ENCODE results near the gene FBLN5. TPM values are rescaled to one million over a fixed set of nuclear protein-coding genes. Genes with fewer than 3 reads are reported as not detected.

FBLN5 gene
- total RNA-seq, 1 experiment from 2014 or later = 1.0 TPM

DNA sequence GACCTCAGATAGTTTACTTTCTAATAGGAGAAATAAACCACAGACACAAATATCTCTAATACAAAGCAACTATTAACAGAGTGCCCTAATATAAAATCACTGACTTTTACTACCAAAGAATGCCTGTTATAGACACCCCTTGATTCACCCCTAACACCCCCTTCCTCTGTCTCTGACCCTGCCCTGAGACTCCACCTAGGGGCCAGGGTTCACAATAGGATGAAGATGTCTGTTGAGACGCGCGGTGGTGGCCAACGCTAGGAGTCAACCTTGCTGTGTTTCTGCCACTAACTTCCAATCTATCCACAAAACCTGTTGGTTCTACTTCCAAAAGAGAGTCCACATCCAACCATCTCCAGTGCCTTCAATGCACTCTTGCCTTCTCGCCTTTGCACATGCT is 69.2 kb downstream of the FBLN5 start:
- Histone ChIP-seq H3K23ac (ENCODE audit: insufficient read length, low read depth, low read length) (no peak overlapping the region), H2BK20ac (ENCODE audit: low read depth, low read length, poor library complexity, severe bottlenecking) (no peak overlapping the region), H3K4me1 (ENCODE audit: insufficient read depth, low read length) (no peaks in the 10 kb centered on the region), H4K20me1 (ENCODE audit: control insufficient read depth, insufficient read depth, insufficient read length) (no peaks in the 10 kb centered on the region), H4K5ac (ENCODE audit: insufficient read length, low read depth, low read length) (no peak overlapping the region), H3K23me2 (ENCODE audit: insufficient read length, low read depth, low read length, poor library complexity, severe bottlenecking) (no peaks in the 10 kb centered on the region), H3T11ph (ENCODE audit: low read length) (no peak overlapping the region), H3K9me3 (ENCODE audit: control insufficient read depth, low read depth, low read length) (no peaks in the 10 kb centered on the region), H4K91ac (ENCODE audit: insufficient read length, low read depth, low read length) (no peak overlapping the region), H3K18ac (ENCODE audit: insufficient read length, low read depth, low read length) (no peak overlapping the region), H3K27ac (ENCODE audit: insufficient read length, low read depth, low read length) (no peak overlapping the region), H3K4me2 (ENCODE audit: insufficient read depth, insufficient read length, low read length) (no peak overlapping the region), H4K8ac (replicated peaks; ENCODE audit: insufficient read length, low read depth, low read length) (no peak overlapping the region), H3K4ac (ENCODE audit: low read depth, low read length) (no peak overlapping the region), H2AFZ (ENCODE audit: low read length) (no peak overlapping the region), H3K27me3 (ENCODE audit: insufficient read depth, low read length) (no peaks in the 10 kb centered on the region), H3K56ac (ENCODE audit: insufficient read length, low read depth, low read length) (no peak overlapping the region), H3K9ac (ENCODE audit: extremely low read depth, insufficient read length, low read length) (no peak overlapping the region), H2BK120ac (ENCODE audit: low read depth, low read length, poor library complexity, severe bottlenecking) (no peak overlapping the region), H2BK5ac (ENCODE audit: insufficient read length, low read length) (no peak overlapping the region), H3K79me1 (ENCODE audit: insufficient read depth, low read depth, low read length, poor library complexity, severe bottlenecking) (no peaks in the 10 kb centered on the region), H2BK15ac (ENCODE audit: low read depth, low read length) (no peak overlapping the region), H3K14ac (ENCODE audit: insufficient read depth, low read length) (no peak overlapping the region), H2BK12ac (ENCODE audit: insufficient read length, low read depth, low read length) (no peak overlapping the region), H2AK5ac (ENCODE audit: insufficient read length, low read length) (no peak overlapping the region), H3K79me2 (ENCODE audit: insufficient read depth, low read length) (no peaks in the 10 kb centered on the region)
- Mint-ChIP-seq H3K4me3 (no peak overlapping the region), H3K36me3 (ENCODE audit: insufficient read depth in 1 of 3, low read depth in 3 of 3) (no peaks in the 10 kb centered on the region), H3K27me3 (ENCODE audit: low read depth) (no peaks in the 10 kb centered on the region), H3K4me1 (no peaks in the 10 kb centered on the region), H3K27ac (no peak overlapping the region), H3K9me3 (no peaks in the 10 kb centered on the region)
- TF ChIP-seq, protein P1, sequence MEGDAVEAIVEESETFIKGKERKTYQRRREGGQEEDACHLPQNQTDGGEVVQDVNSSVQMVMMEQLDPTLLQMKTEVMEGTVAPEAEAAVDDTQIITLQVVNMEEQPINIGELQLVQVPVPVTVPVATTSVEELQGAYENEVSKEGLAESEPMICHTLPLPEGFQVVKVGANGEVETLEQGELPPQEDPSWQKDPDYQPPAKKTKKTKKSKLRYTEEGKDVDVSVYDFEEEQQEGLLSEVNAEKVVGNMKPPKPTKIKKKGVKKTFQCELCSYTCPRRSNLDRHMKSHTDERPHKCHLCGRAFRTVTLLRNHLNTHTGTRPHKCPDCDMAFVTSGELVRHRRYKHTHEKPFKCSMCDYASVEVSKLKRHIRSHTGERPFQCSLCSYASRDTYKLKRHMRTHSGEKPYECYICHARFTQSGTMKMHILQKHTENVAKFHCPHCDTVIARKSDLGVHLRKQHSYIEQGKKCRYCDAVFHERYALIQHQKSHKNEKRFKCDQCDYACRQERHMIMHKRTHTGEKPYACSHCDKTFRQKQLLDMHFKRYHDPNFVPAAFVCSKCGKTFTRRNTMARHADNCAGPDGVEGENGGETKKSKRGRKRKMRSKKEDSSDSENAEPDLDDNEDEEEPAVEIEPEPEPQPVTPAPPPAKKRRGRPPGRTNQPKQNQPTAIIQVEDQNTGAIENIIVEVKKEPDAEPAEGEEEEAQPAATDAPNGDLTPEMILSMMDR (conservative IDR thresholded peaks at IDR 0.05) = peak; percentile 38
- no CpG with 5 or more reads among the region's 5 CpGs for WGBS (ENCODE audit: extremely low coverage, insufficient read length, low lambda C conversion rate)
- no peak for DNase-seq

All from H9 (cell line).